ENCODE data around the gene SLC9A8. TPM values are rescaled to one million over a fixed set of nuclear protein-coding genes. Genes with fewer than 3 reads are reported as not detected.

SLC9A8 gene
- total RNA-seq, 1 donor from 2014 or later: 1.6 TPM

- peak; percentile 28 for DNase-seq (ENCODE audit: low read depth)
- no peak for FAIRE-seq
- Histone ChIP-seq H3K36me3 (ENCODE audit: control insufficient read depth, insufficient read depth, low read length) (no peaks in the 10 kb centered on the region), H3K27me3 (ENCODE audit: control insufficient read depth, insufficient read depth, low read length) (no peaks in the 10 kb centered on the region), H3K4me3 (ENCODE audit: low read depth, low read length) (no peak overlapping the region)
- TF ChIP-seq CTCF (IDR thresholded peaks at IDR 0.05; ENCODE audit: insufficient read depth, low read length, severe bottlenecking): no peak
Observed at GRCh38 chr20:49823152-49823847, 10.7 kb downstream of the SLC9A8 start.

- H3K27me3 ChIP-seq (ENCODE audit: control insufficient read depth, insufficient read depth, low read length): no peaks in the 10 kb centered on the region
- no peak overlapping the region for H3K4me3 ChIP-seq (ENCODE audit: low read depth, low read length)
- no peaks in the 10 kb centered on the region for H3K36me3 ChIP-seq (ENCODE audit: control insufficient read depth, insufficient read depth, low read length)
- no peak for TF ChIP-seq CTCF (IDR thresholded peaks at IDR 0.05; ENCODE audit: insufficient read depth, low read length, severe bottlenecking)
- DNase-seq (ENCODE audit: low read depth): peak; percentile 33
- FAIRE-seq: no peak
Observed at GRCh38 chr20:49824206-49824605, 11.6 kb downstream of the SLC9A8 start.

- no peaks in the 10 kb centered on the region for H3K27me3 ChIP-seq (ENCODE audit: control insufficient read depth, insufficient read depth, low read length)
- peak; percentile 58 for DNase-seq (ENCODE audit: low read depth)
Observed at GRCh38 chr20:49825521-49826033, 12.9 kb downstream of the SLC9A8 start.

GRCh38 chr20:49831022-49831769 lies 18.6 kb downstream of the SLC9A8 start:
- H3K27me3 ChIP-seq (ENCODE audit: control insufficient read depth, insufficient read depth, low read length): no peaks in the 10 kb centered on the region
- no peak for DNase-seq (ENCODE audit: low read depth)
- no peak for TF ChIP-seq CTCF (IDR thresholded peaks at IDR 0.05; ENCODE audit: insufficient read depth, low read length, severe bottlenecking)
- no peak for FAIRE-seq
- H3K36me3 ChIP-seq (ENCODE audit: control insufficient read depth, insufficient read depth, low read length): no peaks in the 10 kb centered on the region
- no peak overlapping the region for H3K4me3 ChIP-seq (ENCODE audit: low read depth, low read length)

More at GRCh38 chr20:49825521-49826033, 12.9 kb downstream of the SLC9A8 start:
- FAIRE-seq: no peak
- Histone ChIP-seq H3K4me3 (ENCODE audit: low read depth, low read length) (no peak overlapping the region), H3K36me3 (ENCODE audit: control insufficient read depth, insufficient read depth, low read length) (no peaks in the 10 kb centered on the region)
- peak; percentile 19 for TF ChIP-seq CTCF (IDR thresholded peaks at IDR 0.05; ENCODE audit: insufficient read depth, low read length, severe bottlenecking)

GRCh38 chr20:49831770-49832631 lies 19.4 kb downstream of the SLC9A8 start:
- TF ChIP-seq CTCF (IDR thresholded peaks at IDR 0.05; ENCODE audit: insufficient read depth, low read length, severe bottlenecking): no peak
- DNase-seq (ENCODE audit: low read depth) (no peak), FAIRE-seq (no peak)
- H3K36me3 ChIP-seq (ENCODE audit: control insufficient read depth, insufficient read depth, low read length): no peaks in the 10 kb centered on the region
- H3K27me3 ChIP-seq (ENCODE audit: control insufficient read depth, insufficient read depth, low read length): no peaks in the 10 kb centered on the region
- no peak overlapping the region for H3K4me3 ChIP-seq (ENCODE audit: low read depth, low read length)
